ENCODE measurements around the gene MACF1. TPM values are rescaled to one million over a fixed set of nuclear protein-coding genes. Genes with fewer than 3 reads are reported as not detected.

The MACF1 gene
- total and polyA plus RNA-seq, 2 experiments from 2014 or later: 80.4 to 261 TPM

DNA sequence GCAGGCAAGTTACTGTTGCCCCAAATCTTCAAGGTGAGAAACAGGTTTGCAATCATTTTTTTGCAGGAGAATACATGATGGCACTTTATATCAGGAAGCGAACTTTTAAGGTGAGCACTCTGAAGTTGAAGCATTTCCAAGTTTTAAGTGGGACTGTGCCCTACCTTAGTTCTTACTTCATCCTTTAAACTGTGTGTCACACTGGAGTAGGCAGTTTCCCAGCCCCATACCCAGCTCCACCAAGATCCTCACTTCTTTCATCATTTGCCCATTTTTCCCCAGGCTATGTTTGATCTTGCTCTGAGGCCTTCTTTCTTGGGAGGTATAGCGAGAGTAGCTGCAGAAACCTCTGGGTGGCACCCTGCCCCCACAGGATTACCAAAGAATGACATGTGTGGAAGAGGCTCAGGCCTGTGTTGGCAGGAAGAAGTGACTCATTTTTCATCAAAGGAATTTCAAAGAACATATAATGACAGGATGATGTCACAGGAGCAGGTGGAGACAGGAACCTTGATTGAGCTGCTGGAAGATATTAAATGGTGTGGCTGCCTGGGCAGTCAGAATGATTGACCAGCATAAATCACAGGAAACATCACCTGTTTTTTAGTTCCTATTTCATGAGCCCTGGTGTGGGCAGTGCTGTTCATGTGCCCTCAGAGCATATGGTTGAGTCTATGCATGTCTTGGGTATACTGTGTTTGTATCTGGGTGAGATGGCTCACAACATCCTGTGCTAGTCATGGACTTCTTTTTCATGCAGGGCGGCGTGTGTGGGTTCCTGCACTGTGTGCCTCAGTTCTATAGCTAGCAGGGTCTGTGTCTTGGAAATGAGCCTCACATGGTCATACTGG, 20.8 kb upstream of the MACF1 start:
- peak in 1 of 2 donors; percentile 67 for DNase-seq (ENCODE audit: low read depth in 1 of 2, low spot score in 1 of 2)
- Histone ChIP-seq H3K27ac (peak overlapping the region; percentile 31), H3K36me3 (no peaks in the 10 kb centered on the region), H3K4me1 (ENCODE audit: low read depth) (peaks cover 20% of the 10 kb centered on the region), H3K27me3 (no peaks in the 10 kb centered on the region), H3K9me3 (ENCODE audit: low read depth) (no peaks in the 10 kb centered on the region), H3K4me3 (no peak overlapping the region)
- TF ChIP-seq CTCF (IDR thresholded peaks at IDR 0.05; ENCODE audit: low read depth, low read length): peak; percentile 33

DNA sequence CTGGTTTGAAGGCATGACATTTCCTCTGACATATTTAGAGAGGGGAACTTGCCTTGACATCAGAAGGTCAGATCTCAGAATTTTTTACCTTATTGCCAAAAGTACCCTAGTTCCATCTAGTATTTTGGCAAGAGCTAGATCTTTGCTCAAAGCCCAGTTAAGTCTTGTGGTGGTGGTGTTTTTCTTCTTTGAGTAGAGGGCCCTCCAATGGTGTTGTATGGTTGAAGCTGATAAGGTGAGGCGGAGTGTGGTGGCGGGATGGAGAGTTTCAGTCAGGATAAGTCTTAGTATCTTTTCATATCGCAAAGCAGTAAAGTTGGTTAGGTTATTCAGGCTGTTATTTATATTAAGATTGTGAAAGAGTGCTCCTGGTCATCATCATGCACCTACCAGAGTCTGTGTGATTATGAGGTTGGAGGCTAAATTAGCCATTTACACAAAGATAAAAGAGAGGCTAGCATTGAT, 20.1 kb upstream of the MACF1 start:
- Histone ChIP-seq H3K4me1 (ENCODE audit: low read depth) (peaks cover 14% of the 10 kb centered on the region), H3K9me3 (ENCODE audit: low read depth) (no peaks in the 10 kb centered on the region), H3K36me3 (no peaks in the 10 kb centered on the region), H3K27me3 (no peaks in the 10 kb centered on the region), H3K4me3 (no peak overlapping the region), H3K27ac (no peak overlapping the region)
- DNase-seq (ENCODE audit: low read depth in 1 of 2, low spot score in 1 of 2): no peak
- no peak for TF ChIP-seq CTCF (IDR thresholded peaks at IDR 0.05; ENCODE audit: low read depth, low read length)

- Histone ChIP-seq H3K27ac (no peak overlapping the region), H3K4me3 (no peak overlapping the region), H3K27me3 (no peaks in the 10 kb centered on the region), H3K36me3 (no peaks in the 10 kb centered on the region), H3K4me1 (ENCODE audit: low read depth) (peaks cover 20% of the 10 kb centered on the region), H3K9me3 (ENCODE audit: low read depth) (no peaks in the 10 kb centered on the region)
- TF ChIP-seq CTCF (IDR thresholded peaks at IDR 0.05; ENCODE audit: low read depth, low read length): no peak
- DNase-seq (ENCODE audit: low read depth in 1 of 2, low spot score in 1 of 2): no peak
These were observed 17.0 kb upstream of the MACF1 start for GRCh38 chr1:39187275-39188046.

GRCh38 chr1:39189592-39190041, 14.9 kb upstream of the MACF1 start:
- Histone ChIP-seq H3K4me3 (no peak overlapping the region), H3K27me3 (no peaks in the 10 kb centered on the region), H3K9me3 (ENCODE audit: low read depth) (no peaks in the 10 kb centered on the region), H3K4me1 (ENCODE audit: low read depth) (peaks cover 7% of the 10 kb centered on the region), H3K36me3 (no peaks in the 10 kb centered on the region), H3K27ac (no peak overlapping the region)
- TF ChIP-seq CTCF (IDR thresholded peaks at IDR 0.05; ENCODE audit: low read depth, low read length): no peak
- DNase-seq (ENCODE audit: low read depth in 1 of 2, low spot score in 1 of 2): peak in 1 of 2 donors; percentile 71

- no peaks in the 10 kb centered on the region for H3K27me3 ChIP-seq
- H3K9me3 ChIP-seq (ENCODE audit: low read depth): no peaks in the 10 kb centered on the region
- TF ChIP-seq CTCF (IDR thresholded peaks at IDR 0.05; ENCODE audit: low read depth, low read length): no peak
- H3K4me3 ChIP-seq: no peak overlapping the region
- H3K27ac ChIP-seq: no peak overlapping the region
- DNase-seq (ENCODE audit: low read depth in 1 of 2, low spot score in 1 of 2): no peak
- H3K4me1 ChIP-seq (ENCODE audit: low read depth): peaks cover 7% of the 10 kb centered on the region
- no peaks in the 10 kb centered on the region for H3K36me3 ChIP-seq
These were observed 14.4 kb upstream of the MACF1 start for GRCh38 chr1:39190096-39190495.

All from cardiac muscle cell (in vitro differentiated cells and primary cell).